Measurements from ENCODE around the gene S100A2.
"Not testable (repeated sequence)": the region's sequence is repeated elsewhere in the genome, so short reads cannot be mapped to it uniquely, and the experiment has no call there.

Gene S100A2

GRCh38 chr1:153525088-153525728, 40.4 kb downstream of the S100A2 start:
- no peak overlapping the region for H3K4me3 ChIP-seq (ENCODE audit: low read depth, low read length)
- TF ChIP-seq, protein P1, sequence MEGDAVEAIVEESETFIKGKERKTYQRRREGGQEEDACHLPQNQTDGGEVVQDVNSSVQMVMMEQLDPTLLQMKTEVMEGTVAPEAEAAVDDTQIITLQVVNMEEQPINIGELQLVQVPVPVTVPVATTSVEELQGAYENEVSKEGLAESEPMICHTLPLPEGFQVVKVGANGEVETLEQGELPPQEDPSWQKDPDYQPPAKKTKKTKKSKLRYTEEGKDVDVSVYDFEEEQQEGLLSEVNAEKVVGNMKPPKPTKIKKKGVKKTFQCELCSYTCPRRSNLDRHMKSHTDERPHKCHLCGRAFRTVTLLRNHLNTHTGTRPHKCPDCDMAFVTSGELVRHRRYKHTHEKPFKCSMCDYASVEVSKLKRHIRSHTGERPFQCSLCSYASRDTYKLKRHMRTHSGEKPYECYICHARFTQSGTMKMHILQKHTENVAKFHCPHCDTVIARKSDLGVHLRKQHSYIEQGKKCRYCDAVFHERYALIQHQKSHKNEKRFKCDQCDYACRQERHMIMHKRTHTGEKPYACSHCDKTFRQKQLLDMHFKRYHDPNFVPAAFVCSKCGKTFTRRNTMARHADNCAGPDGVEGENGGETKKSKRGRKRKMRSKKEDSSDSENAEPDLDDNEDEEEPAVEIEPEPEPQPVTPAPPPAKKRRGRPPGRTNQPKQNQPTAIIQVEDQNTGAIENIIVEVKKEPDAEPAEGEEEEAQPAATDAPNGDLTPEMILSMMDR (IDR thresholded peaks at IDR 0.05; ENCODE audit: control insufficient read depth, extremely low read depth, insufficient read depth) = no peak
- no peak for DNase-seq (ENCODE audit: low read depth)

- not testable (repeated sequence) for H3K4me3 ChIP-seq (ENCODE audit: low read depth, low read length); DNase-seq (ENCODE audit: low read depth)
These were observed 43.1 kb downstream of the S100A2 start for GRCh38 chr1:153522353-153523048.

DNA sequence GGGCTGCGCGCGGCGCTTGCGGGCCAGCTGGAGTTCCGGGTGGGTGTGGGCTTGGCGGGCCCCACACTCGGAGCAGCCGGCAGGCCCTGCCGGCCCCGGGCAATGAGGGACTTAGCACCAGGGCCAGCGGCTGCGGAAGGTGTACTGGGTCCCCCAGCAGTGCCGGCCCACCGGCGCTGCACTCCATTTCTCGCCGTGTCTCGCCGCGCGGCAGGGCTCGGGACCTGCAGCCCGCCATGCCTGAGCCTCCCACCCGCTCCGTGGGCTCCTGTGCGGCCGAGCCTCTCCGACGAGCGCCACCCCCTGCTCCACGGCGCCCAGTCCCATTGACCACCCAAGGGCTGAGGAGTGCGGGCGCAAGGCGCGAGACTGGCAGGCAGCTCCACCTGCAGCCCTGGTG, 43.8 kb downstream of the S100A2 start:
- not testable (repeated sequence) for H3K4me3 ChIP-seq (ENCODE audit: low read depth, low read length); DNase-seq (ENCODE audit: low read depth)

GRCh38 chr1:153520818-153521476, 44.7 kb downstream of the S100A2 start:
- H3K4me3 ChIP-seq (ENCODE audit: low read depth, low read length) = no peak overlapping the region
- TF ChIP-seq, protein P1 (IDR thresholded peaks at IDR 0.05; ENCODE audit: control insufficient read depth, extremely low read depth, insufficient read depth) = no peak

DNA sequence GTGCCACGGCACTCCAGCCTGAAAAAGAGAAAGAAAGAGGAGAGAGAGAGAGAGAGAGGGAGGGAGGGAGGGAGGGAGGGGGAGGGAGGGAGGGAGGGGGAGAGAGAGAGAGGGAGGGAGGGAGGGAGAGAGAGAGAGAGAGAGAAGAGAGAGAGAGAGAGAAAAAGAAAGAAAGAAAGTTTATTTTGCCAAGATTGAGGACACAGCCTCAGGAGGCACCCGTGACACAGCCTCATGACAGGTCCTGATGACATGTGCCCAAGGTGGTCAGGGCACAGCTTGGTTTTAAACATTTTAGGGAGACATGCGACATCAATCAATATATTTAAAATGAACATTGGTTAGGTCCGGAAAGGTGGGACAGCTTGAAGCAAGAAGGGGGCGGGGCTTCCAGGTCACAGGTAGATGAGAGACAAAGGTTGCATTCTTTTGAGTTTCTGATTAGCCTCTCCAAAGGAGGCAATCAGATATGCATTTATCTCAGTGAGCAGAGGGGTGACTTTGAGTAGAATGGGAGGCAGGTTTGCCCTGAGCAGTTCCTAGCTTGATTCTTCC, 45.4 kb downstream of the S100A2 start:
- DNase-seq (ENCODE audit: low read depth); H3K4me3 ChIP-seq (ENCODE audit: low read depth, low read length): not testable (repeated sequence)

More at GRCh38 chr1:153520818-153521476, 44.7 kb downstream of the S100A2 start:
- no peak for DNase-seq (ENCODE audit: low read depth)

DNA sequence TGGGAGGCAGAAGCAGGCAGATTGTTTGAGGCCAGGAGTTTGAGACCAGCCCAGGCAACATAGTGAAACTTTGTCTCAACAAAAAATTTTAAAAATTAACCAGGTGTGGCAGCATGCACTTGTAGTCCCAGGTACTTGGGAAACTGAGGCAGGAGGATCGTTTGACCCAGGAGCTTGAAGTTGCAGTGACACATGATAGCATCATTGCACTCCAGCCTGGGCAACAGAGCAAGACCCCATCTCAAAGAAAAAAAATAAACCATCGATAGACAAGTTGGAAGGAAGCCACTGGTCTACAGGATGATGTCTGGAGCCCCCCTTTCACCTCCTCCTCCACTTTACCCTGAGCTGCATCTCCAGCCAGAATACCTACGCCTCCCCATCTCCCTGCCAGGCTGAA, 46.4 kb downstream of the S100A2 start:
- TF ChIP-seq, protein P1 (IDR thresholded peaks at IDR 0.05; ENCODE audit: control insufficient read depth, extremely low read depth, insufficient read depth) = no peak
- no peak for DNase-seq (ENCODE audit: low read depth)
- H3K4me3 ChIP-seq (ENCODE audit: low read depth, low read length) = no peak overlapping the region

DNA sequence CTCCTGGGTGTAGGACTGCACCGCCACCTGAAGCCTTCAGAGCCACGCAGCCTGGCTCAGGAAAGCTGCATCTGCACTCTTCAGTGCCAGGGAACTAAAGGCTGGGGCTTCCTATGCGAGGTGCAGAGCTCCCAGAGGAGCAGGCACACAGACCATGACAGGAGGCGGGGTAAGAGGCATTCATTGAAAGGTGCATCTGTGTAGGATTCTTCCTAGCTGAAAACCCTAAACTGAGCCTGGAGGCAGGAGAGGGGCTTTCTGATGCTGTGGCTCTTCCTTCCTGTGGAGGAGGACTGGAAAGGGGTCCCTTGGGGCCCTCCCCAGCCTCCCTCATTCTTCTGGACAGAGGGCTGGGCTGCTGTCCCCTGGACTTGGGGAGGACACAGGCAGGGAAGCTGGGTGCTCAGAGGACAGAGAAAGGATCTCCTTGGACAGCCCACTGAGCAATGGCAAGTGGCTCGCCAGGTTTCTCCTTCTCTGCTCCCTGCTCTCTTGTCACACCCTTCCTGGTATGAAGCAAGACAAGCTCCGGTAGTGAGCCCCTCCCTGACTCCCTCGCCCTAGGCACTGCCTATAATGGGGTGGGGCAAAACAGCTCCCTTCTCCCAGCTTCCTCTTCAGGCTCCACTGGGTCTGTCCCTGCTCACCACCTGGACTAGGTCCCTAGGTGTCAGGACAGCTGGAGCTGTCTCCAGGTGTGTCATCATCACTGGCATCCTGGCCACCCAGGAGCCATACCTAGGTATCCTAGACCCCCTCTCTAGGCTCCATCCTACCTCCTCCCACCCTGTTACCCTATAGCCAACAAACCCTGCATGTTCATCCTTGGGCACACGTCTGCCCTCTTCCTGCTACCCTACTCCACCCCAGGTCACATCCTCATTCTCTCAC, 49.9 kb downstream of the S100A2 start:
- no peak overlapping the region for H3K4me3 ChIP-seq (ENCODE audit: low read depth, low read length)
- TF ChIP-seq, protein P1 (IDR thresholded peaks at IDR 0.05; ENCODE audit: control insufficient read depth, extremely low read depth, insufficient read depth) = no peak
- no peak for DNase-seq (ENCODE audit: low read depth)

DNA sequence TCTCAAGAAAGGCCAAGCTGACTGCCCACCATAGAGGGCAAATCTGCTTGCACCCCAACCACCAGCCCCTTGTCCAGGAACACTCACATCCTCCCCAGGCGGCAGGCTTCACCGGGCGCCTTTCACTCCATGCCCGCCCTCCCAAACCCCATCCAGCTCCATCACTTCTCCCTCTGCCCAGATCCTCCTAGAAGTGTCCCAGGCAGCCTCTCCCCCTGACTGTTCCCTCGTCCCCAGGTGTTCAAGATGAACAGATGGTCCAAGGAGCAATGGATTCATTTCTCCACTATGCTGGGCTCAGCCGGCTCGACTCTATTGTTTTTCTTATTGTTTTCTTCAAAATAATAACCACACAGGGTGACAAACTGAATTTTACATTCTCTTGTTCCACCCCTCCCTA, 52.0 kb downstream of the S100A2 start:
- no peak overlapping the region for H3K4me3 ChIP-seq (ENCODE audit: low read depth, low read length)
- TF ChIP-seq, protein P1 (IDR thresholded peaks at IDR 0.05; ENCODE audit: control insufficient read depth, extremely low read depth, insufficient read depth) = no peak
- DNase-seq (ENCODE audit: low read depth) = no peak

Data from LNCaP clone FGC (cell line).